HG02943 (cell line): ENCODE results near the gene MUS81.

Experiments
- ATAC-seq: cut with Tn5 transposase; IDR thresholded peaks from one replicate; pipeline ENCODE4 v1.9.1; 2021; ENCODE audit warnings: mild to moderate bottlenecking, low read depth, moderate library complexity; ENCODE audit not compliant: unreplicated experiment

The MUS81 gene

GRCh38 chr11:65859095-65859811, 980 bp upstream of the MUS81 start:
- peak; percentile 52 for ATAC-seq

GRCh38 chr11:65859812-65860277, 388 bp upstream of the MUS81 start:
- no peak for ATAC-seq

- ATAC-seq = no peak
Measured at GRCh38 chr11:65861165-65861505, 902 bp downstream of the MUS81 start.

GRCh38 chr11:65861533-65862183, 1.4 kb downstream of the MUS81 start:
- ATAC-seq = no peak

GRCh38 chr11:65862191-65862735, 2.0 kb downstream of the MUS81 start:
- ATAC-seq = no peak

- ATAC-seq = no peak
Measured at GRCh38 chr11:65862941-65863888, 3.0 kb downstream of the MUS81 start.

- no peak for ATAC-seq
Measured at GRCh38 chr11:65863889-65864705, 3.9 kb downstream of the MUS81 start.

GRCh38 chr11:65864706-65865471, 4.7 kb downstream of the MUS81 start:
- ATAC-seq = no peak

GRCh38 chr11:65865550-65866172, 5.4 kb downstream of the MUS81 start:
- ATAC-seq = no peak

- no peak for ATAC-seq
Measured at GRCh38 chr11:65866509-65867283, 6.5 kb downstream of the MUS81 start.

- no peak for ATAC-seq
Measured at GRCh38 chr11:65867284-65868071, 7.2 kb downstream of the MUS81 start.

GRCh38 chr11:65868076-65868667, 7.9 kb downstream of the MUS81 start:
- ATAC-seq = no peak

- ATAC-seq = no peak
Measured at GRCh38 chr11:65868907-65869306, 8.7 kb downstream of the MUS81 start.

- no peak for ATAC-seq
Measured at GRCh38 chr11:65869643-65870306, 9.5 kb downstream of the MUS81 start.

GRCh38 chr11:65870307-65870658, 10.1 kb downstream of the MUS81 start:
- ATAC-seq = no peak
